ENCODE results near the gene RNF14. TPM values are rescaled to one million over a fixed set of nuclear protein-coding genes. Genes with fewer than 3 reads are reported as not detected.

The RNF14 gene
- total RNA-seq, 1 experiment from 2014 or later, result 75.9 TPM

DNA sequence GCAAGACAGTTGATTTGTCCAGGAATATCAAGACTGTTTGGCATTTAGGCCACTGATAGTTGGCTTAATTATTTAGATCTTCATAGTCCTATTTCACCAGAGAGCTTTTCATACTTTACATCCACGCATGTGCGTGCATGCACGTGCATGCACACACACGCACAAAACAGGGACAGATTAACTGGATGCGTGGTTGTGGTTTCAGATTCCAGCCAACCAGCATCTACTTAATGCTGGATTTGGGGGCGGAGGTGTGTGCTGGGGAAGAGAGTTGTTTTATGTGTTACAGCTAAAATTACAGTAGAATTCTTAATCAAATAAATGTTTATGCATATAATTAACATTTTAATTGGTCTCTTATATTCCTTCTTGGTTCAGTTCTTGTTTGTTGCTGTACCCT lies 7.3 kb downstream of the RNF14 start:
- no peak for DNase-seq (ENCODE audit: low spot score)

DNA sequence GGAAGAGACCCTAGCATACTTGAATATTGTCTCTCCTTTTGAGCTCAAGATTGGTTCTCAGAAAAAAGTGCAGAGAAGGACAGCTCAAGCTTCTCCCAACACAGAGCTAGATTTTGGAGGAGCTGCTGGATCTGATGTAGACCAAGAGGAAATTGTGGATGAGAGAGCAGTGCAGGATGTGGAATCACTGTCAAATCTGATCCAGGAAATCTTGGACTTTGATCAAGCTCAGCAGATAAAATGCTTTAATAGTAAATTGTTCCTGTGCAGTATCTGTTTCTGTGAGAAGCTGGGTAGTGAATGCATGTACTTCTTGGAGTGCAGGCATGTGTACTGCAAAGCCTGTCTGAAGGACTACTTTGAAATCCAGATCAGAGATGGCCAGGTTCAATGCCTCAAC lies 9.5 kb downstream of the RNF14 start:
- DNase-seq (ENCODE audit: low spot score), result no peak

DNA sequence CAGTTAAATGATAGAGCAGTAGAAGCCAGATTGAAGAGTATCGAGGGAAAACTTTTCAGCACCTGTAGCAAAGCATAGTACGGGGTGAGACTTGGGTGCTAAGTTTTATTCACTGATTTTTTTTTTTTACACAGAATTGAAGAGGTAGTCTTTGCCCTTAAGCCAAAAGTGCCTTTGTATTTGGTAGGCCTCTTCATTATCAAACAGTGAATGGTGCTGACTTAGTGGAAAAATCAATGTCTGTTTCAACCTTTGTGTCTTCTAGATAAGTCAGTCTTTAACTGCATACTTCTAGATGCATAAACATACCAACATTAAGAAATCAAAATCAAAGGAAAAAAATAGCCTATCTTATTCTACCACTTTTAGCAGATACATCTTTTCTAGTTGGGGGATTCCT lies 13.7 kb downstream of the RNF14 start:
- no peak for DNase-seq (ENCODE audit: low spot score)

DNA sequence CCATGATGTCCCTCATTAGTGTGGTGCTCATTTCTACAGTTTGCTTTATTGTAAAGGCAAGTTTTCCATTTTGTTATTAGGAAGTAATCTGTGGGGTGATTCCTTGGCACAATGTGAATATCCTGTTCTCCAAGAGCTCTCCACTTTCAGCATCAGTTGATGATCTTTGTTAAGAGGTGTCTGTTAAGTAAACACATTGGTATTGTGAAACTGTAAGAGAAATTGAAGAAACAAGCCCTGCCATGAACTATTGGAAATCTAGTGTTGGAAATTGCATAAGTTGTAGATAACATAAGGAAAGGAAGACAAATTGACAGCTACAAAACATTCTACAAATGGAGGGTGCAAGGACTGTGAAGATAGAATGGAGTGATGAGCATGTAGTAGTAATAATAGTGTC lies 17.2 kb downstream of the RNF14 start:
- DNase-seq (ENCODE audit: low spot score), result no peak

DNA sequence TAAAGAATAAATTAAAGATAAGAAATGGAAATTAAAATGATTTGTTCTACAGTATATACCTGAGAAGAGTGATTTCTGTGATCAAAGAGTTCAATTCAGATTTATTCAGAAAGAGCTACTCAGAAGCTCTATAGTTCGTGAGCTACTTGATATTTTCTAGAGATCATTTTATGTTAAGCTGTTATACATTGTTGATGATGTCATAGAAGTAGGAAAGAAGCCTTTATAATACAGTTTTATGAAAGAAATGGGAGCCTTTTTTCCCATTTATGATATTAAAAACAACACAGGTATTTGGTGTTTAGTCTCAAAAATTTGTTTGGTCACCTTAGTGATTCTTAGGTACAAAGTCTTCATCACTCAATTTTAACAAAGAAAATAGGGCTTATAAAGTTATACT lies 20.8 kb downstream of the RNF14 start:
- no peak for DNase-seq (ENCODE audit: low spot score)

DNA sequence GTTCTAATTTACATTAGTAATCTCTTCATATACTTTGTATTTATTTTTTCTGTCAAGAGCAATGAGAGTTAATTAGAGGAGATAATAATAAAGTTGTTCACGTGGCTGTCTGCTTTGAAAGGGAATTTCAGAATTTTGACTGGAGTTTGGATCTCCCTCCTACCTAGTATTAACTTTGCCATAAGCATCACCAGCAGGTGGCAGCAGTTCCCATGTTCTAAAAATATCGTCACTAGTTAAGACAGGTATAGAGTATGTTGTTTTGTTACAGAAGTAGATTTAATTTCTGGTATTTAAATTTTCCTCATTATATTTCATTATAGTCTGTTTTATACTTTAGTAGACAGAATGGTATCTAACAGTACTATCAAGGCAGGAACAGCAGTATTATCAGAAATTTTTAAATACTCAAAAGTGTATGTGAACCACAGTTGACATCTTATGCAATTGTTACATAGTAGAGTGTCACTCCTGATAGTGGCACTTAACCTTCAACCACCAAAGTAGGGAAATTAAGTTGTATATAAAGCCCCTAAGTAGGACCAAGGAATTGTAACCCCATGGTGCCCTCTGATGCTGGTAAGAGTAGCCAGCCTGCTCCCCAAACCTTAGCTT lies 23.6 kb downstream of the RNF14 start:
- DNase-seq (ENCODE audit: low spot score), result peak; percentile 57

DNA sequence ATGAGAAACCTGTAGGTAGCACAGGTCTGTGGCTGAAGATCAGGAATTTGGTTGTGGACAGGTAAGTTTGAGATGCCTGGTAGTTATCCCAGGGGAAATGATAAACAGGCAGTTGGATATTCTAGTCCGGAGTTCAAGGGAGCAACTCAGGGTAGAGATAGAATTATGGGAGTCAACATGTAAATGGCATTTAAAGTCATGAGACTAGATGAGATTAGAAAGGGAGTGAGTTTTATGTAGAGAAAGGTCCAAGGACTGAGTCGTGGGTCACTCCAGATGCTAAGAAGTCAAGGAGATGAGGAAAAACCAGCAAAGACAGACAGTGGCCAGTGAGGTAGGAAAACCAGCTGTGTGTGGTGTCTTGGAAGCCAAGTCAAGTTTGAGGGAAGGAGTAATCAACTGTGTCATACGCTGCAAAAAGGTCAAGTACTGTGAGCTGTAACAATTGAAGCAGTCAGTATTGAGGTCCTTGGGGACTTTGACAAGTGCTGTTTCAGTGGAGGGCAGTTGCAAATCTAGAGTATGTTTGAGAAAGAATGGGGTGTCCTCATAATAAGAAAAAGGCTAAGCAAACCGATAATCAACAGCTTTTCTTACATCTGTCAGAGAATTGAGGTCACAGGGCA lies 25.7 kb downstream of the RNF14 start:
- no peak for DNase-seq (ENCODE audit: low spot score)

DNA sequence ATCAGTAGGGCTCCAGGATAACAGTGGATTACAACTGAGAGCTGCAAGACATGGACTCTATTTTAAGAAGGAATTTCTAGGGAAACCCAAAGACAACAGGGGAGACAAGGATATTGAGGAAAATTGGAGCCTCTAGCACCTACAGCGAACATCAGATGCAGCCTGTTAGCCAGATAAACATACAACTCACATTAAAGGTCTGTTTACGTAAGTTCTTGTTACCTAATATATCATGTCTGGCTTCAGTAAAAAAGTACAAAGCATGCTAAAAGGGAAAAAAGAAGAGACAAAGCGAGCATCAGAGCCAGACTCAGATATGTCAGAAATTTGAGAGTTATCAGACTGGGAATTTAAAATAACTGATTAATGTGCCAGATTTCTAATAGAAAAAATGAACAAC lies 26.8 kb downstream of the RNF14 start:
- no peak for DNase-seq (ENCODE audit: low spot score)

DNA sequence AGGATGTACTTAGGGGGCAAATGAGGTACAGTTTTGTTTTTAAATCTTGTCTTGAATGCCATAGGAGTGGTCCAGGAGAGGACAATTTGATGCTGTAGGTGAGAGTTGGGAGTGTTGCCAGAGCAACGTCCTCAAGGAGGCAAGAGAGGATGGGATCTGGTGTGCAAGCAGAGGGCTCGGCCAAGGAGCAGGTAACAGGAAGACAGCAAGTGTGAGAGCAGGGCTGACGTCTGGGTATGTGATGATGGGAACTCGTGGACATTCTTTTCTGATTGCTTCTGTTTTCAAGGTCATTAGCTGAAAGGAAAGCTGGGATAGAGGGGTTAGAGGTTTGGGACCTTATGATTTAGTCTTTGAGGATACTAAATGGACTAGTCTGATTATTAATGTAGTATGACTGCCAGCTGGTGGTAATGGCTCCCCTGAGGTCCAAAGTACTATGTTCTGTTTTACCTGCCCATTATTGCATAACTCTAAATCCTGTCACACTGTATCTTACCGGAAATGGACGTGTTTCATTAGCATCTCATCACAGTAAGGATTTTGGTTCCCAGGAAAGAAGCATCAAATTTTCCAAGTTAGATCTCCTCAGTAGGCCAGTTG lies 28.6 kb downstream of the RNF14 start:
- DNase-seq (ENCODE audit: low spot score), result no peak

DNA sequence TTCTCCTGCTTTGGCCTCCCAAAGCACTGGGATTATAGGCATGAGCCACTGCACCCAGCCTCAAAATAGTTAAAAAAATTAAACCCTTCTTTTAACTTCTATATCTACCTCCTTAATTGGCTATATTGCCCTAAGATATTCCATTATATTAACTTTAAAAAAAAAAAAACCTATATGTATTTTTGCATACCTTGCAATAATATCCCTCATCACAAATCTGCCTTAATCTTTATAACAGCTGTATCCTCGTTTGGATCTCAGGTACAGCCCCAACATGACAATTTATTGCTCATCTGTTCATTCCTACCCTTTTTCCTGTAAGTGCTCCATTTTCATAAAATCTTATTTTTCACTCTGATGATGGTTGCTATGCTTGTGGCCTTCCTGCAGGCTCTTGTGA lies 31.3 kb downstream of the RNF14 start:
- DNase-seq (ENCODE audit: low spot score), result no peak

DNA sequence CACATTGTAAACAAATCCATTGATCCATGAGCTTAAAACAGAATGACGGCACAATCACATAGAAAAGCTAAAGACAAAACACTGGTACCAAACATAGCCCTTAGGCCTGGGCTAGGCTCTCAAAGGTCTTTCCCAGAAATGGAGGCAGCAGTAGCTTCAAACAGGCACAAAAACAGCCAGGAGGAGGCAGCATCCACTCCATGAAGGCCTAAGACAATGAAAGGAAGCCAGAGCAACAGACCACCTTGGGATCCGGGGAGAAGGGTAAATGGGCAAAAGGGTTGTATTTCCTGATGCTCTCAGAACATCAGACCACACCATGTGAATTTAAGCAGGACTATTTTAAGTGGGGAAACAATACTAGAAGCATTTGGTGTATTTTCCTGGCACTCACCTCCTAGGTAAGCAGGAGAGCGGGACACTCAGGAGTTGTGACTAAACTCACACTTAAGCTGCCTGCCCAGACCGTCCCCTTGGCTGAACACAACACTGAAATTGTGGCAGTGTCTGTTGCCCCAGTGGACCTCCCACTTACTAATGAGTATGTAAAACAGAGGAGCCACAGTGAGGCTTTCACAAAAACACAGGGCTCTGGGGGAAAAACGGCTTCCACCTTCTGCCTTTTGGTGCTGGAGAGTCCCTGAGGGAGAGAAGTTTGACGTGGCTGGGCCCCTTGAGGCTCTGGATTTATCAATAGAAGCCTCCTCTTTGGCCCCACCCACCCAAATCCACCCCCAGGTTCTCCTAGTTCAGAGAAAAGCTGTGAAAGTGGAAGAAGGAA lies 32.0 kb downstream of the RNF14 start:
- DNase-seq (ENCODE audit: low spot score), result no peak

DNA sequence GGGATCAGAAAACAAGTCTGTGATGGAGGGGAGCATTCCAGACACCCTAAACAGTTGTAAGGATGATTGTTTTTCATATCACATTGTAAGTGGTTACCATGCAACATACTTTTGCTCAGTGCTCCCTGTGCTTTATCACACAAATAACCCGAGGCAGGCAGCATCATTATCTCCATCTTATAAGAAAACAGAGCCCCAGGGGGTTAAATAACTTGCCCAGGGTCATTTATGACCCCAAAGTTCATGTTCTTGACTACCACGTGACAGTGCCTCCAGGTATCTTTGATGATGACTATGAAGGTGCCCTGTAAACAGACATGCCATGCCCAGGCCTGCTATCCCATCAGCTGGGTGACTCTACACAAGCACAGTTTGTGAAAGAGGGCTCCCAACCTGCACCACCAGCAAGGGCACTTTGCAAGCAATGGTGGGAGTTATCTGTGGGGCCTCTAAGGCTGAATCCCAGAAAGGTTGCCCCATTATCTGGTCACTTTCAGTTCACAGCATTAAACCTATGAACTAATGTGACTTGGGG lies 34.4 kb downstream of the RNF14 start:
- no peak for DNase-seq (ENCODE audit: low spot score)

DNA sequence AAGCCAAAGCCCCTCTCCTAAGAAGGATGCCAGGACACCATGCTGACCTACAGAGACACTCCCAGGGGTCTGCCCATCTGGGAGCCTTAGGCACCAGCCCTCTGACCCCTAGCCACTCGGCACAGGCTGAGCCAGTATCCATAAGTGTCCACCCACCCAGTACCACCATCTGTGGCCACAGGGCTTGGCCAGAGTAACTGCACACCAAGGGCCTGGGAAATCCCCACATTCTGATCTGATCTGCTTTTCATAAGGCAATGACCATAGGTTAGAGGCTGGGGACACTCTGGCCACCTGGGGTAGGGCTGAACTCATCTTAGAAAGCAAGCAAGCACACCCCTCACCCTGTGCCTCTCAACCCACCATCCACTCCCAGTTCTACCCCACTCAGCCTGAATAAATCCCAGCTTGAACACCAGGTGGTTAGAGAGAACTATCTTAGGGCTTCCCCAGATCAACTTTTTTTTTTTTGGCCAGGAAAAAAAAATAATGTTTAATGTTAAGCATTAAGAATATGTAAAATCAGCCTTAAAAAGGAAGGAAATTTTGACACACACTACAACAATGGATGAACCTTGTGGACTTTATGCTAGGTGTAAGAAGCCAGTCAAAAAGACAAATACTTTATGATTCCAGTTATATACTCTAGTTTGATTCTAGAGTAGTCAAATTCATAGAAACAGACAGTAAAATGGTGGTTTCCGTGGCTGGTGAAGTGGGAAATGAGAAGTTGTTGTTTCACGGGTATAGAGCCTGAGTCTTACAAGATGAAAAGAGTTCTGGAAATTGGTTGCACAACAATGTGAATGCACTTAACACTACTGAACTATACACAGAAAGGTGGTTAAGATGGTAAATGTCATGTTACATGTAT lies 37.7 kb downstream of the RNF14 start:
- DNase-seq (ENCODE audit: low spot score), result no peak

DNA sequence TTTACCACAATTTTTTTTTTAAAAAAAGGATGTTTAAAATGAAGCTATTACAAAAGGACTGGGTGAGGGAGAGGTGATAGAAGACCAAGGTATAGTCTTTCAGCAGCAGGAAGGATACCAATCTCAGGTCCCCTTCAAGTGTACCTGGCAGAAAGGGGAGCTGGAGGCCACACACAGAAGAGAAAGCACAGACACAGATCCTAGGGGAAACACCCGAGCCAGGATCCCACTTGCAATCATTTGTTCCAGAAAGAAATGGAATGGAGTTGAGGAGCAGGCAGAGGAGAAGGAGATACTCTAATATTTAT lies 38.3 kb downstream of the RNF14 start:
- no peak for DNase-seq (ENCODE audit: low spot score)

DNA sequence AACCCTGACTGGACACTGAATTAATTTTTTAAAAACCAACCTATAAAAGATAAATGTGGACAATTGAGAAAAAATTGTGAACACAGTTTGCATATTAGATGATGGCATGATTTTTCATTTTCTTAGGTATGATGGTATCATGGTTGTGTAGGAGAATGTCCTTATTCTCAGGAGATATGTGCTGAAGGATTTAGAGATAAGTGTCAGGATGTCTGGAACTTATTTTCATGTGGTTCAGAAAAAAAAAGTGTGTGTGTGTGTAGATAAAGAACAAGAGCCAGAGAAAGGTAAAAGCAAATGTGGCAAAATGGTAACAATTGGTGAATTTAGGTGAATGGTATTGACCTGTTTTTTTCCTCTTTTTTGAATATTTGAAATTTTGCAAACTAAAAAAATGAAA lies 39.9 kb downstream of the RNF14 start:
- DNase-seq (ENCODE audit: low spot score), result no peak

DNA sequence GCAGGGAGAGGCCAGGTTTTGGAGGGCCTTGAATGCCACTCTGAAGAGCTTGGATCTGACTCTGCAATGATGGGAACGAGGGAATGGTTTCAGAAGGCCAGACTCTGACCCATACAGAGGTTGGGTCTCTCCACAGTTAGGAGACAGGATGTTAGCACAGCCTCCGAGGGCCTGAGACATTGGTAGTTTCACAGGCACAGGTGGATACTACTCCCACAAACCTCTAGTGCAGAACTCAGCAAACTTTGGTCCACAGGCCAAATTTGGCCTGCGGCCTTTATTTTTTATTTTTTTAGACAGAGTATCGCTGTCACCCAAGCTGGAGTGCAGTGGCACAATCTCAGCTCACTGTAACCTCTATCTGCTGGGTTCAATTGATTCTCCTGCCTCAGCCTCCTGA lies 41.0 kb downstream of the RNF14 start:
- no peak for DNase-seq (ENCODE audit: low spot score)

DNA sequence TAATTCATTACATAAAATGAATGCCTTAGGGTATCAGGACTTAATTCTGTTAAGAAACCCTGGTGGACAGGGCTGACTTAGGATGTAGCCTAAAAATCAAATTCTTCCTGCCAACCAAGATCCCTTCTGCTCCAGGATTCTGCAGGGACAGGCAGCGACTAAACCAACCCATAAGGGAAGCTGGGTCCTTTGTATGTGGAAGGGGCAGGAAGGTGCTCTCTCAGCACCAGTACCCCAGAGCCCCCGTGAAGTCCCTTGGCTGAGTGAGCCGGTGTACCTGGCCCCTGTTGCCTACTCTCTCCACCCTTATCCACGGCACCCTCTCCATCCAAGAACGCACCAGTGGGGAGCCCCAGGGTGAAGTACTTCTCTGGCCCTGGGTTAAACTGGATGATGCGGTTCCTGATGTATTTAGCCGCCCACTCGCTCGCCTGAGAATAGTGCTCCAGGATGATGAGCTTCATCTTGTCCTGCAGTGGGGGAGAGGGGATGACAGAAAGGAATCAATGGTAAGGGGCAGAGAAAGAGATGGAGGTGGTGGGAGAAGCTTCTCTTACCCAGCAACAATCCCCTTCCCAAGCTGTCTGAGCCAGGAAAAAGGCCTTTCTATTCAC lies 42.8 kb downstream of the RNF14 start:
- no peak for DNase-seq (ENCODE audit: low spot score)

DNA sequence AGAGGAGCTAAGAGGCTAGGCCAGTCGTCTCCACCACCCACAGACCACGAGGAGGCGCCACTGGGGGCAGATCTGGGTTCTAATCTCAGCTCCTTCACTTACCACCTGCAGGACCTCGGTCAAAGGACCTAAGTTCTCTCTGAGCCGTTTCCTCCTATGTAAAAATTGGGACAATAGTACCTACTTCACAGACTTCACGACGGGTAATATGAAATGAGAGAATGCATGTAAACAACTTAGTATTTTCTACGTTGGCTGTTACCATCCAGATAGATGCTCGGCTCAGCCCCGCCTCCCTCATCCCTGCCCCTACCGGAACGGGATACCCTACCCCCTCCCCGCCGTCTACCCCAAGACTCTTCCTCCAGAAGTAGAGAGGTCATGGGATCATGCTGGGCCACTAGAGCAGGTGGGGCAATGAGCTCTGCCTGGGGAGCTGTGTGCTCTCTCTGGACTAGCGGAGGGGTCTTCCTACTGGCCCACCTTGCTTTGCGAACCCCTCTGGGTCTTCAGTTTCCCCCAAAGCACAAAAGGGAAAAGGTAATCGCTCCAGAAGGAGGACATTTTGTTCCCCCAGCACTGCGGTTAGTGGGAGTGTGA lies 43.4 kb downstream of the RNF14 start:
- DNase-seq (ENCODE audit: low spot score), result no peak

DNA sequence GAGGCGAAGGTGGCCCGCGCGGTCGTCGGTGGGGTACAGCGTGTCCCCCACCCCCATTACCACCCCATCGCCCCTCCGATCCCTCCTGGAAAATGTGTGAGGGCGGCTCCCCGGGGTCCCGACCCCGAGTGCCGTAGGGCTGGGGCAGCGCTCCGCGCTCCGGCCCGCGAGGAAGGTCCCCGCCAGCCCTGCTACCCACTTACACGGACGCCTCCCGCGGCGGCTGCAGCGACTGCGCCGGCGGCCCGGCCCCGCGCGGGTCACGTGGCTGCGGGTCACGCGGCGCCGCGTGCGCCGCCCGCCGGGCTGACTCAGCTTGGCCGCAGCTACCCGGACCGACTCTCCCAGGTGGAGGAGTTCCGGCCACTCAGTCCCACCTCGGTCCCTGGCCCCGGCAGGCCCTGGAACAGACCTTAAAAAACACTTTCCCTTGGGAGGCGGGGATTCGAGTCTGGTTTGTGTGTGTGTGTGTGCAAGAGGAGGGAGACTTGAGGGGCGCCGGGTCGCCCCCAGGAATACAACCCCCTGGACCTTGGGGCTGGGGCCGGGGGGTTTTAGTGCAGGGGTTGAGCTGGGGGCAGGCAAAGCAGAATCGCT lies 44.0 kb downstream of the RNF14 start, which contains the start of gene GNPDA1:
Gene GNPDA1 (minus strand): TSS at position 236 of the 597 bp plus-strand sequence. CDS start 992 bp downstream, outside the sequence.
- DNase-seq (ENCODE audit: low spot score), result peak; percentile 64

Measured in H4 (cell line).